Fibroblast of skin of left quadriceps (primary cell): Measurements from ENCODE around the gene RNGTT.
"Not testable (repeated sequence)": the region's sequence is repeated elsewhere in the genome, so short reads cannot be mapped to it uniquely, and the experiment has no call there.

Experiments used
- DNase-seq, 2 experiments: peaks; one replicate each; pipeline ENCODE4 v3.0.0-alpha.2; 2013; ENCODE audit warnings: low read depth in 2 of 2

RNGTT gene

DNA sequence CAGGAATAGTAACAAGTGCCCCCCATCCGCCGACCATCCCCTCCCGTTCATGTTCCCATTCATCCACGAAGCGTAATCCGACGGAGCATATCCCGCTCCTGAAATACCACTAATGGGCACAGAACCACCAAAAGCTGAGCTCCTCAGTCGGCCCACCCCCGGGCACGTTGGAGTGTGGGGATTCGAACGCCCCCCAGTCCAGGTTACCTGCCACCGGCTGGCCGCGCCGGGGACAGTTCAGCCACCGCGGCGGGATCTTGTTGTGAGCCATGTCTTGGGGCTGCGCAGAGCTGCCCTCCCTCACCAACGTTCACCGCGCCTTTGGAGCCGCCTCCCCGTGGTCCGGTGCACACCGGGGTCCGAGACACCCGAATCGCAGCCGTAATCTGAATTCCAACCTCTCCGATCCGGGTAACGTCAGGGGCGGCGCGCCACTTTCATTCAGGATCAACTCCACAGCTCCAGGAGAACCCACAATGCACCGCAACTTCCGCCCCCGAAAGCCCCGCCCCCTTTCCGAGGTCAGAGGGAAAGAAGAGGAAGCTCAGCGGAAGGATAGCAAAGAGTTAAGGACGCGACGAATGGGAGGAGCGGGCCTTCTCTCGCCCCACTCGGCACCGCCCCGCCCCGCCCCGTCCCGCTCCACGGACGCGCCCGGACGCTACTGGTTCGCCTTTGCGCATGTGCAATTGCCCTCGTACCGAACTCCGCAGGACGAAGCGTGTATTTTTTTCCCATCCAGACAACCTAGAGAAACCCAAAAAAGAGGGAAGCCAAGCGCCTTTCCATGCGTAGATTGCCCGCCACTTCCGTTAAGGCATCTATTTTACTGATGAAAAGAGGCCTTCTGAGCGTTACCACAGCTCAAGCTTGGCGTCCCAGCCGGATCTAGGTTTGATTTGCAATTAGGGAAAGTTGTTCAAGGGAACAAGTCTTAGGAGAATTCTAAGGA is at the start of gene RNGTT:
RNGTT (minus strand) TSS at position 480 of the 952 bp plus-strand sequence; CDS start at position 271, 209 bp downstream.
- DNase-seq = peak; percentile 96

DNA sequence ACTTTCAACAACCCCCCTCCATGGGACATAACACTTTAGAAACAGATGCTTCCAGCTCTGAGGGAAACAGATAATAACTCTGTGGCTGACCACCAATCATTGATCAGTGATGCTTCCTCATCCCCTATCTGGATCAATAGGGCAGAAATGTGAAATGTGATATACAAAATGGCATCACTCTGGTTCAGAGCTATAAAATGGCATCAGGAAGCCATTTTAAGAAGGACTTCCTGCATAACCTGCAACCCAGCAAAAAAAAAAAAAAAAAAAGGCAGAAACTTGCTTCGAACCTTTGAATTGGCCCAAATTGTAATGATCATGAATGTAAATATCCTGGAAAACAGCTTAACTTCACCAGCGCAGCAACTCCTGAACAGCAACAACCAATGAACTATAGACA is 48.0 kb upstream of the RNGTT start:
- no peak for DNase-seq

DNA sequence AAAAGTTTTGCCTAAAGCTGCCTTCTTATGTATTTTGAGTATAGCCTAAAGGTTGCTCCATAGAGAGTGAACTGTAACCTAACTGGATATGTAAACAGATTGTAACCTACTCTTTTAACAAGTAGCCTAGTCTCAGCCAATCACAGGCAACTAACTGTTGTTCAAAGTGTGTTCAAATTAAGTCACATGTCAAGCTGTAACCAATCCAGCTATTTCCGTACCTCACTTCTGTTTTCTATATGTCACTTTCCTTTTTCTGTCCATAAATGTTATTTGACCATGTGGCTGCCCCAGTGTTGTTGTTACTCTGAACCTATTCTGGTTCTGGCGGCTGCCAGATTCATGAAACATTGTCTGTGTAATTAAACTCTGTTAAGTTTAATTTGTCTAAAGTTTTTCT is 47.4 kb upstream of the RNGTT start:
- no peak for DNase-seq

DNA sequence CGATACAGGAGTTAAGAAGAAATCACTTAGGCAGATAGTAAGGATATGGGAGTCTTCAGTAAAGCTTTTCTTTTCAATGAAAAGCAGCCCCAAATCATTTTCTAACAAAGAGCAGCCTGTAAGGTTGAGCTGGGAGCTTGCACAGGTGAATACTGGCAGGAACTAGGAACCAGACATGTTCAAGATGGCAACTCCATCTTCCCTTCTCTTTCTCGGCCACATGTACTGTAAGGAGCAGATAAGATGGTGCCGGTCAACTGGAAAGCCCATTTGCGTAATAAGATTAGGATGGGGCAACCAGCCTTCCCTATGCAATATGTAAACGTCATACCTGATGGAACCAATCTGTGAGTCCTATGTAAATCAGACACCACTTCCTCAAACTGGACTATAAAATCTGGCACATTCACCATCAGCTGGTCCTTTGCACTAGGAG is 46.2 kb upstream of the RNGTT start:
- DNase-seq = no peak

DNA sequence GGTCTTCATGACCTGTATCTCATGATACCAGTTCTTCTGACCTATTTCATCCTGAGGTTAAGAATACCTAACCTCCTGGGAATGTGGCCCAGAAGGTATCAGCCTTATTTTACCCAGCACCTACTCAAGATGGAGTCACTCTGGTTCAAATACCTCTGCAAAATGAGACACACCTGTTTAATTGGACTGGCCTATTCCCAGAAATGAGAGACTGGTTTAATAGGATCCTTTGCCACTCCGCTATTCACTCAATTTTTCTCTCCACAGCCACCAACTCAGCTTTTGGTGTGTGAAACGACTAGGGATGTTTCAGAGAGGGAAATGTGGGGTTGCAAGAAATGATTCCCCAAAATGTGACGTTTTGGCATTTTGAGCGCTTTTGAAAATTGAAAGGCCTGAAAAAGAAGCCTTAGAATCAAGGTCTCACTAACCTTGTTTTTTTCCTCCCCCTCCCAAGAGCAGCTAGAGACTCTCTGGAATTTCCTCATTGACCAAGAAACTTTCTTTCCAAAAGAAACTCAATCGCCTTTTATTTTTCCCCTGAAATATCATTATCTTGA is 45.5 kb upstream of the RNGTT start:
- DNase-seq = no peak

DNA sequence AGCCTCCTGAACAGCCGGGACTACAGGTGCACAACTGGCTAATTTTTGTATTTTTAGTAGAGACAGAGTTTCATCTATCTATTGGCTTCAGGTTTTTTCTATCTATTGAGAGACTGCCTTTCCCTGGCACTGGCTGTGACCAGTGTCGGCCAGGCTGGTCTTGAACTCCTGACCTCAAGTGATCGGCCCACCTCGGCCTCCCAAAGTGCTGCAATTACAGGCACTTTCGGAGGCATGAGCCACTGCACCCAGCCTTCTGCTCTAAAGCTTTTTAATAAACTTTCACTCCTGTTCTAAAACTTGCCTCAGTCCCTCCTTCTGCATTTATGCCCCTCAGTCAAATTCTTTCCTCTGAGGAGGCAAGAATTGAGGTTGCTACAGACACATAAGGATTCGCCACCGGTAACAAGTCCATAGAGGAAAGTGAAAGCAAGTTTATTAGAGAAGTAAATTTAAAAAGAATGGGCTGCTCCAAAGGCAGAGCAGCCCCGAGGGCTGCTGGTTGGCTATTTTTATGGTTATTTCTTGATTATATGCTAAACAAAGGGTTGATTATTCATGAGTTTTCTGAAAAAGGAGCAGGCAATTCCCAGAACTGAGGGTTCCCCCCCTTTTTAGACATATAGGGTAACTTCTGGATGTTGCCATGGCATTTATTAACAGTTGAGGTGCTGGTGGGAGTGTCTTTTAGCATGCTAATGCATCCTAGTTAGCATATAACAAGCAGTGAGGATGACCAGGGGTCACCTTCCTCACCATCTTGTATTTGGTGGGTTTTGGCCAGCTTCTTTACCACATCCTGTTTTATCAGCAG is 44.8 kb upstream of the RNGTT start:
- no peak for DNase-seq

DNA sequence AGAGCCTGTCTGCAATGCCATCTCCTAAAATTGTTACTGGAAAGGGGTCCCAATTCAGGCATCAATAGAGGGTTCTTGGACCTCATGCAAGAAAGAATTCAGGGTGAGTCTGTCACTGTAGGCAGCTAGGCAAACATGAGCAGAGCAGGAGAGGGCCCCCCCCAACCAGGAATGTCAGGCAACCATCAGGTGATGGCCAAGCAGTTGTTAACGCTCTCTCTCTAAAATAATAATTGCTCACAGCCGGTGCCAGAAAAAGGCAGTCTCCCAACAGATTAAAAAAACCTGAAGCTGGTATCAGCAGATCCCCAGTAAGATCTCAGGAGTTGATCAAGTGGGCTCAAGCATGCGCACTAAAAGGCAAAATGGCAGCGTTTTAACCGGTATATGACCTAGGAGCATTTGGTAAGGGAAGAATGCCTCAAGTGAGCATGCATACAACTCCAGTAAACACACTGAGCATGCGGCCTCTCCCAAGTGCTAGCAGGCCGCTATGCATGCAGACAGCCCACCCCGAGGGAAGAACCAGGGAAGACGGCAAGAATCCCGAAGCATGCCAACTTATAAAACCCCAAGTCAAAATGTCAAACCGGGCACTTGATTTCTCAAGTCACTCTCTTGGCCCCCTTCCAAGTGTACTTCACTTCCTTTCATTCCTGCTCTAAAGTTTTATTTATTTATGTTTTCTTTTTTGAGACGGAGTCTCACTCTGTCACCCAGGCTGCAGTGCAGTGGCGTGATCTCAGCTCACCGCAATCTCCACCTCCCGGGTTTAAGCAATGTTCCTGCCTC is 44.0 kb upstream of the RNGTT start:
- no peak for DNase-seq

DNA sequence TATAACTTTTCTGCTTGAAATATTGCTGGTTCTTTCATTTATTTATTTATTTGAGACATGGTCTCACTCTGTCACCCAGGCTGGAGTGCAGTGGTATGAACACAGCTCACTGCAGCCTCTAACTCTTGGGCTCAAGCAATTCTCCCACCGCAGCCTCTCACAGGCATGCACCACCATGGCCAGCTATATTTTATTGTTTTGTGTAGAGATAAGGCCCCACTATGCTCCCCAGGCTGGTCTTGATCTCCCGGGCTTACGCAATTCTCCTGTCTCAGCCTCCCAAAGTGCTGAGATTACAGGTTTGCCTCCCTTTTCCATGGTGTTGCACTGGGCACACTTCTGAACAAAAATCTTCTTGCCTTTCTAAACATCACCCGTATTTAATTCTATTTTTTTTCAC is 39.1 kb upstream of the RNGTT start:
- no peak for DNase-seq

DNA sequence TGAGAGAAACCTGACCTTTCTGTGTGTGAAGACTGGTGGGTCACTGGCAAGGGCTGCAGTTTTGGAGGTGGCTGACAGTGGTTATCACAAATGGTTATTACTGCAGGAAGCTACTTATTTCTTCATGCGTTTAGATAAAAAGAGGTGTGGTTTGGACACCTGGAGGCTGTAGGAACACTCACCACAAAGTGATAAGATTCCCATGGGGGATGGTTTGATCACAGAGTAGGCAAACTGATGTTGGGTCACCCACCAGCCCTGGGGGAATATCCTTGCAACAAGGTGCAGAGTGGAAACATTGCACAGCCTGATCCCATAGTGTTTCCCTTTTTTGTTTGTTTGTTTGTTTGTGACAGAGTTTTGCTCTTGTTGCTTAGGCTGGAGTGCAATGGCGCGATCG is 33.9 kb upstream of the RNGTT start:
- DNase-seq = no peak

DNA sequence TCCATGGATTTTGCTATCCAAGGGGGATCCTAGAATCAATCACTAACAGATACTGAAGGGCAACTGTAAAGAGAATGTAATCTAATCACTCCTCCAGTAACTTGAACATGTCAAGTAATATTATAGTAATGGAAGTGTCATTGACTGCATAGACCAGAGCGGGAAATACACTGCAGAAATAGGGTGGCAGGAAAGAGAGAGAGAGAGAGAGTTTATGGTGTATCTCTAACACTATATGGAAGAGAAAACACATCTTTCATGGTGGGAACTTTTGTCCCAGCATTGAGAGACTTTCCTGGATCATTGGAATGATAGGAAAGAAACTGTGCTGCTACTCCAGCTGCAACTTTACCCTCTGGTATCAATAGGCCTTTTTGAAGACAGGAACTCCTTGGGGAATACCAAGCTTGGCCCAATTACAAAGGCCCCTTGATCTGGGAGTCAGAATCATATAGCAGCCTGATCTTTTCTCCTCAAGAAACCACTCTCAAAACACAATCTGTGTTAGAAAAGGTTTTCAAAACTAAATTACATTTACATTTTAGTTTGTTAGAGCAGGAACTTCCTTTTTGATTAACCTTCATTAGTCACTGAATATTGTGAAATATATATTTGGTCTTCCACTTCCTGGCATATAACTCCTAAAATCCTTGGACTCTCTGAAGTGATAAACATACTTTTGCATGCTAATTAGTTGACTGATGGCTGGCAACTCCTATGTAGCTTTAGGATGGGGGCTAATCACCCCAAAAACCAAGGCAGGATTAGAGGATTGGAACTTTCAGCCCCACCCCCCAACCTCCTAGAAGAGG is 29.5 kb upstream of the RNGTT start:
- no peak for DNase-seq

DNA sequence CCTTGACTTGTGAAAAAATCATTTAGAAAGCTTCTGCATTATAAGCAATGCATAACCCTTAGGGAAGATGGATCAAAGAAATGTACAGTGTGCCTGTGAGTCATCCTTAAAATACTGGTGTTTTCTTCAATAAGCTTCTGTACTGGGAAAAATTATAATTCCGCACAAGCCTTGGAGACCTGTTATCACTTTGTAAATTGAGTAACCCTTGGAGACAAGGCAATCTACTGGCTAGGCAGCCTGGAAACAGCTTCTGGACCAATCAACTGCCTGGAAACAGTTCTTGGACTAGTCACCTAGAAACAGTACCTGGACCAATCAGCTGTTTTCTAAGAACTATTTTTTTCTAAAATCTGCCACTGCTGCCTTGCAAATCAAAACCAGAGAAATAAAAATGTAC is 25.8 kb upstream of the RNGTT start:
- DNase-seq = peak in 1 of 2 experiments; percentile 6

DNA sequence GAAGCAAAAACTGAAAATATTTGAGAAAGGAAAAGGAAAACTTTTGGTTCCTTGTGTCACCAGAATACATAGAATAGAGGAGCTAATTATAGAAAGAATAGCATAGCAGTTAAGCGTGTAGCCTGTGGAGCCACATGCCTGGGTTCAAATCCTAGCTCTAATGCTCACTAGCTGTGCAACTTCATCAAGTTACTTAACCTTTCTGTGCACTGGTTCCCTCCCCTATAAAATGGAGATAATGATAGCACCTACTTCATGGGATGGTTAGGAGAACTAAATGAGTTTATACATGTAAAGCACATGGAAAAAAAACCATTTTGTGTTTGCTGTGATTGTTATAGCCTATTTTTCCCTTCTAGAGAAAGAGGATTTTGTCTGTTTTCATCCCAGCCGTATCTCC is 24.5 kb upstream of the RNGTT start:
- DNase-seq = no peak

DNA sequence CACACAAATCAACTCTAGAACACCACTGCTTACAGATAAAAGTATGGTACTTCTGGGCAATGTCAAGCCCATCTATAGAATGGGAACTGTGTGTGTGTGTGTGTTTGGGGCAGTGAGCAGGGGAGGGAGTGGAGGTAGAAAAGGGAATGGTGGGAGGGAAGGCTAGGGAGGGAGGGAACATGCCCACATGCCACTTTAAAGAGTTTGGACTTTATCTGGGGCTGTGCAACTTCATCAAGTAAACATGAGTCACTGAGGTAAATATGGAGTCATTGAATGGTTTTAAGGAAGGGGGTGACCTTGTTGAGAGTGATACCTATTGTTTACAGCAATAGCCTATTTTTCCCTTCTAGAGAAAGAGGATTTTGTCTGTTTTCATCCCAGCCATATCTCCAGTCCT is 22.5 kb upstream of the RNGTT start:
- DNase-seq = no peak

DNA sequence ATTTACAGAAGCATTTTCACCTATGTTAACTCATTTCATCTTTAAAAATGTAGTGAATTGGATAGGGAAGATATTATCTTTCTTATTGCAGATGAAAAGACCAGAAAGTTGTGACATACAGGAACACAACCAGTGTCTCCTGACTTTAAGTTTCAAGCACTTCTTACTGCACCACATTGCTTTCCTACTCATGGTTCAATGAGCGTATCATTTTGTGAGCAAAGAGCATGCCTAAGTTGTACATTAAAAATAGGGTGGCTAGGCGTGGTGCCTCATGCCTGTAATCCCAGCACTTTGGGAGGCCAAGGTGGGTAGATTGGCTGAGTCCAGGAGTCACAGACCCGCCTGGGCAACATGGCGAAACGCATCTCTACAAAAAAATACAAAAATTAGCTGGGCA is 21.2 kb upstream of the RNGTT start:
- no peak for DNase-seq

DNA sequence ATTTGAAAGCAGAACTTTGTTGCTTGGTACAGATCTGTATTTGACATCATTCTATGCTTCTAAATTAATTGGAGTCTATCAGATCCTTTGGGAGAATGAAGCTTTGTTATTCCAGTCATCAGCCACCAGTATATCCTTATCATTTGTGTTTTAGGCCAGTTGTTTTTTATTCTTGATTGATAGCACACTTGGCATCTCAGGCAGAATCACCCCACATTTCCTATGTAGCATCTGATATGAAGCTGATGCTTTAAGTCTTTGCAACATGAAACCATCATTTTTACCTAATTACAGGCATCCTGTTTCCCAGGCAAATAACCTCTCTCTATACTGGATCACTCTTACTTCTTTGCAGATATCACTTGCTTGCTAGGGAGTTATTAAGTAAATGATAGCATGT is 20.7 kb upstream of the RNGTT start:
- no peak for DNase-seq

DNA sequence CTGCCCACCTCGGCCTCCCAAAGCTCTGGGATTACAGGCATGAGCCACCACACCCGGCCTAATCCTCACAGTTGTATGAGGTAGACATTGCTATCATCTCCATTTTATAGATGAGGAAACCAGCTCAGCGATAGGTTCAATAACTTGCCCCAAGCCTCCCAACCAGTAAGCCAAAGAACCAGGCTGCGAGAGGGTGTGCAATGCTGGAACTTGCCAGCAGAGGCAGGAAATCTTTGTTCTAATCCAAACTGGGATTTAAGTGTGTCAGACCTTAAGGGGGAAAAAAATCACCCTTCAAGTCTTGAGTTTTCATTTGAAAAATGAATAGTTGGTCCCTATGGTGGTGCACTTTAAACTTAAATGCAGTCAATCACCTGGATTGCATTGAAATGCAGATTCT is 20.1 kb upstream of the RNGTT start:
- peak in 1 of 2 experiments; percentile 15 for DNase-seq

DNA sequence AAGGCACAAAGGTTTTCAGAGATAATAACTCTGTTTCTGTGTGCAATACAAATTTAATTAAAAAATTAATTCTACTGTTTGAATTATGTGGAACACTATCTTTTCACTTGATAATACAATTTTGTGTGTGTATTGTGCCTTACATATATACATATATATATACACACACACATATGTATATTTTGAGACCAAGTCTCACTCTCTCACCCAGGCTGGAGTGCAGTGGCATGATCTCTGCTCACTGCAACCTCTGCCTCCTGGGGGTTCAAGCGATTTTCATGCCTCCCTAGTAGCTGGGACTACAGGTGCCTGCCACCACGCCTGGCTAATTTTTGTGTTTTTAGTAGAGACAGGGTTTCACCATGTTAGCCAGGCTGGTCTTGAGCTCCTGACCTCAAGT is 19.7 kb upstream of the RNGTT start:
- not testable (repeated sequence) for DNase-seq

DNA sequence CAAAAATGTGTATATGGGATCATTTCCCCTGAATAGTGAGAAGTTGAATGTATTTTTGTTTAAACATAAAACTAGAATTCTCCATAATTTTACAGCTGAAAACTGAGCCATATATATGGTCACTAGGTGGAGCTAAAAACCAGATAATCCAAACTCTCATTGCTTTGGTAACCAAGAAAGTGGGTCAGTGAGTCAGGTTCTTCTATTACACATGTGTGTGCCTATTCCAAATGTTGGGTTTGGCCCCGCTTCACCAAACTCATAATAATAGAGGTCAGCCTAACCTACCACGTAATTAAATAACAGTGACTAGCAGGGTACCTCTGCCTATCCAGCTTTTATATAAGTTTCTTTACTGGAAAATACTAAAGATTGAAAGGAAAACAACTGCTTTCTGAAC is 19.3 kb upstream of the RNGTT start:
- DNase-seq = peak; percentile 51

DNA sequence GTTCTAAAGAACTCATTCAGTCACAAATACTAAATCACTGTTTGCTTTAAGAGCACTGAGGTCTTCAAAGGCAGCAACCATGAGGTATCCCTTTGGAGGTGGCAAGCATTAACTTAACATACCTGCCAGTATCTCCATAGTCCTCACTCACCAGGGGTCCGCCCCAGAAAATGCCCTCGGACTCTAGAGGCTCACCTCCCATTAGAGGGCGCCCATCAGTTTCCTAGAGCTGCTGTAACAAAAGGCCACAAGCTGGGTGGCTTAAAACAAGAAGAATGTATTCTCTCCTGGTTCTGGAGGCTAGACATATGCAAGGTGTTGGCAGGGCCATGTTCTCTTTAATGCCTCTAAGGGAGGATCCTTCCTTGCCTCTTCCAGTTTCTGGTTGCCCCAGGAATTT is 12.0 kb upstream of the RNGTT start:
- DNase-seq = no peak

DNA sequence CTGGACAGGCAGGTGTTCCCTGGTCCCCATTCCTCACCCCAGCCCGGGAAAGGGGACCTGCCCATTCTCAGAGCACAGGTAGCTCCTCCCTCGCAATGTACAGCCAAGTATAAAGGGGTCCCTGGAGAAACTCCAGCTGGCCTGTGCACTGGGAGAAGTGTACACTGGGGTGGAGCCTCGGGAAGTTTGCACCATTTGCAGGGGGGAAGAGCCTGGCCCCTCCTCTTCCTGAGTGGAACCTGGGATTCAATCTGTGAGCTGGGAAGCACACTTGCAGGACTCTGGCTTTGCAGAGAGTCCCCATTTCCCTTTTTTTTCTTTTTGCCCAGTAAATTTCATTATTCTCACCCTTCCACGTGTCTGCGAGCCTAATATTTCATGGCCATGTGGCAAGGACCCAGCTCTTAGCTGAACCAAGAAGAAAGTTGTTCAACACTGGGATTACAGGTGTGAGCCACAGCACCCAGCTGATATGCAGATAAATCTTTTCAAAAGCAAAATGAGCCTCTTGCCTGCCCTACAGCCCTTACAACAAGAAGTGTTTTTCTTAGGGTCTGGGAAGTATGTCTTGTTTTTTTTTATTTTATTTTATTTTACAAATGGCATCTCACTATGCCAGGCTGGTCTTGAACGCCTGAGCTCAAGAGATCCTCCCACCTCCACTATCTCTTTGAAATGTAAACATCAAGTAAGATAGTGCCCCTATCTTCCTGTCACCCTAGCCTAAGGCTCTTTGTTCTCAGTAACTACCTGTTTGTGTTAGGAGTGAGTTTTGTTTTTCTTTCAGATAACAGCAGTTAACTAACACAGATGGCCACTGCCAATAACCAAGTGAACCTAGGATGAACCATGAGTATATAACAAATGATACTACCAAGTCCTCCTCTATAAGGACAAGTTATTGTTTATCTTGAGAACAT is 9.3 kb upstream of the RNGTT start:
- DNase-seq = no peak
